Measurements from ENCODE around the gene RRAGD.

DNA sequence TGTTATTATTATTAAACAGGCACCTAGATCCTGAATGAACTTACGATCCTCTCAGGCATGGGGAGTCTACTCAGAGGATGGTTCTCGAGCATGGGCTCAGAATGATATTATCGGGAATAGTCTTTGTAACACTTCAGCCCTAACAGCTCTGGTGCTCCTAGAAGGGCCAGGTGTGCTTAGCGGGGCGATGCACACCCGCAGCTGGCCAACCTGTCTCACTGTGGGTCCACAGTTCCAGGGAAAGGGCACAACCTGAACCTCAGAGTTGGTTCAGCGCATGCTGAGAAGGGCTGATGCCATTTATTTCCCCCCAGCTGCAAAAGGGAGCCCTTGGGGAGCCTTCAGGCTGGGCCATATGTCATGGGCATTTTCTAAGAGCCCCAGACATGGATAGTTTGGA, 26.2 kb downstream of the RRAGD start:
- TF ChIP-seq, protein P1, sequence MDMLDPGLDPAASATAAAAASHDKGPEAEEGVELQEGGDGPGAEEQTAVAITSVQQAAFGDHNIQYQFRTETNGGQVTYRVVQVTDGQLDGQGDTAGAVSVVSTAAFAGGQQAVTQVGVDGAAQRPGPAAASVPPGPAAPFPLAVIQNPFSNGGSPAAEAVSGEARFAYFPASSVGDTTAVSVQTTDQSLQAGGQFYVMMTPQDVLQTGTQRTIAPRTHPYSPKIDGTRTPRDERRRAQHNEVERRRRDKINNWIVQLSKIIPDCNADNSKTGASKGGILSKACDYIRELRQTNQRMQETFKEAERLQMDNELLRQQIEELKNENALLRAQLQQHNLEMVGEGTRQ (IDR thresholded peaks at IDR 0.05; ENCODE audit: low read depth, low read length): no peak
- TF ChIP-seq, protein P1 (CRISPR knock-in tag; IDR thresholded peaks at IDR 0.05; ENCODE audit: borderline replicate concordance): no peak
- TF ChIP-seq TCF12 (IDR thresholded peaks at IDR 0.05): no peak
- no peak for TF ChIP-seq TCF12 (CRISPR knock-in tag; IDR thresholded peaks at IDR 0.05)
- TF ChIP-seq EZH2 (conservative IDR thresholded peaks at IDR 0.05; ENCODE audit: low read depth, low read length): no peak
- TF ChIP-seq, protein P2, sequence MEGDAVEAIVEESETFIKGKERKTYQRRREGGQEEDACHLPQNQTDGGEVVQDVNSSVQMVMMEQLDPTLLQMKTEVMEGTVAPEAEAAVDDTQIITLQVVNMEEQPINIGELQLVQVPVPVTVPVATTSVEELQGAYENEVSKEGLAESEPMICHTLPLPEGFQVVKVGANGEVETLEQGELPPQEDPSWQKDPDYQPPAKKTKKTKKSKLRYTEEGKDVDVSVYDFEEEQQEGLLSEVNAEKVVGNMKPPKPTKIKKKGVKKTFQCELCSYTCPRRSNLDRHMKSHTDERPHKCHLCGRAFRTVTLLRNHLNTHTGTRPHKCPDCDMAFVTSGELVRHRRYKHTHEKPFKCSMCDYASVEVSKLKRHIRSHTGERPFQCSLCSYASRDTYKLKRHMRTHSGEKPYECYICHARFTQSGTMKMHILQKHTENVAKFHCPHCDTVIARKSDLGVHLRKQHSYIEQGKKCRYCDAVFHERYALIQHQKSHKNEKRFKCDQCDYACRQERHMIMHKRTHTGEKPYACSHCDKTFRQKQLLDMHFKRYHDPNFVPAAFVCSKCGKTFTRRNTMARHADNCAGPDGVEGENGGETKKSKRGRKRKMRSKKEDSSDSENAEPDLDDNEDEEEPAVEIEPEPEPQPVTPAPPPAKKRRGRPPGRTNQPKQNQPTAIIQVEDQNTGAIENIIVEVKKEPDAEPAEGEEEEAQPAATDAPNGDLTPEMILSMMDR (CRISPR knock-in tag; IDR thresholded peaks at IDR 0.05): no peak
- no peak for TF ChIP-seq RAD21 (CRISPR knock-in tag; IDR thresholded peaks at IDR 0.05)
- TF ChIP-seq GABPA (IDR thresholded peaks at IDR 0.05; ENCODE audit: low read depth, low read length): no peak
- TF ChIP-seq GABPA (CRISPR knock-in tag; IDR thresholded peaks at IDR 0.05; ENCODE audit: low read depth): no peak
- TF ChIP-seq, protein P3, sequence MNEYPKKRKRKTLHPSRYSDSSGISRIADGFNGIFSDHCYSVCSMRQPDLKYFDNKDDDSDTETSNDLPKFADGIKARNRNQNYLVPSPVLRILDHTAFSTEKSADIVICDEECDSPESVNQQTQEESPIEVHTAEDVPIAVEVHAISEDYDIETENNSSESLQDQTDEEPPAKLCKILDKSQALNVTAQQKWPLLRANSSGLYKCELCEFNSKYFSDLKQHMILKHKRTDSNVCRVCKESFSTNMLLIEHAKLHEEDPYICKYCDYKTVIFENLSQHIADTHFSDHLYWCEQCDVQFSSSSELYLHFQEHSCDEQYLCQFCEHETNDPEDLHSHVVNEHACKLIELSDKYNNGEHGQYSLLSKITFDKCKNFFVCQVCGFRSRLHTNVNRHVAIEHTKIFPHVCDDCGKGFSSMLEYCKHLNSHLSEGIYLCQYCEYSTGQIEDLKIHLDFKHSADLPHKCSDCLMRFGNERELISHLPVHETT (CRISPR knock-in tag; conservative IDR thresholded peaks at IDR 0.05): no peak
- TF ChIP-seq MAFK (conservative IDR thresholded peaks at IDR 0.05 in 1 of 2, IDR thresholded peaks at IDR 0.05 in 1 of 2; ENCODE audit: low read length in 2 of 2): no peak
- no peak for TF ChIP-seq FOXM1 (CRISPR knock-in tag; IDR thresholded peaks at IDR 0.05)
- TF ChIP-seq POLR2A (IDR thresholded peaks at IDR 0.05; ENCODE audit: insufficient read depth in 1 of 2, low read depth in 2 of 2, low read length in 2 of 2): no peak
- TF ChIP-seq, protein P4, sequence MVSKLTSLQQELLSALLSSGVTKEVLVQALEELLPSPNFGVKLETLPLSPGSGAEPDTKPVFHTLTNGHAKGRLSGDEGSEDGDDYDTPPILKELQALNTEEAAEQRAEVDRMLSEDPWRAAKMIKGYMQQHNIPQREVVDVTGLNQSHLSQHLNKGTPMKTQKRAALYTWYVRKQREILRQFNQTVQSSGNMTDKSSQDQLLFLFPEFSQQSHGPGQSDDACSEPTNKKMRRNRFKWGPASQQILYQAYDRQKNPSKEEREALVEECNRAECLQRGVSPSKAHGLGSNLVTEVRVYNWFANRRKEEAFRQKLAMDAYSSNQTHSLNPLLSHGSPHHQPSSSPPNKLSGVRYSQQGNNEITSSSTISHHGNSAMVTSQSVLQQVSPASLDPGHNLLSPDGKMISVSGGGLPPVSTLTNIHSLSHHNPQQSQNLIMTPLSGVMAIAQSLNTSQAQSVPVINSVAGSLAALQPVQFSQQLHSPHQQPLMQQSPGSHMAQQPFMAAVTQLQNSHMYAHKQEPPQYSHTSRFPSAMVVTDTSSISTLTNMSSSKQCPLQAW (CRISPR knock-in tag; IDR thresholded peaks at IDR 0.05): no peak
- TF ChIP-seq MYC (CRISPR knock-in tag; IDR thresholded peaks at IDR 0.05; ENCODE audit: borderline replicate concordance): no peak
- no peak for TF ChIP-seq EED (CRISPR knock-in tag; IDR thresholded peaks at IDR 0.05)
- TF ChIP-seq ZNF180 (CRISPR knock-in tag; IDR thresholded peaks at IDR 0.05; ENCODE audit: borderline replicate concordance, low read depth): no peak

Measured in HepG2 (cell line).